ENCODE measurements around the gene LILRB5. TPM values are rescaled to one million over a fixed set of nuclear protein-coding genes. Genes with fewer than 3 reads are reported as not detected.
"Not testable (repeated sequence)": the region's sequence is repeated elsewhere in the genome, so short reads cannot be mapped to it uniquely, and the experiment has no call there.

The LILRB5 gene
- total RNA-seq, 1 donor from 2014 or later, result 7.7 TPM

DNA sequence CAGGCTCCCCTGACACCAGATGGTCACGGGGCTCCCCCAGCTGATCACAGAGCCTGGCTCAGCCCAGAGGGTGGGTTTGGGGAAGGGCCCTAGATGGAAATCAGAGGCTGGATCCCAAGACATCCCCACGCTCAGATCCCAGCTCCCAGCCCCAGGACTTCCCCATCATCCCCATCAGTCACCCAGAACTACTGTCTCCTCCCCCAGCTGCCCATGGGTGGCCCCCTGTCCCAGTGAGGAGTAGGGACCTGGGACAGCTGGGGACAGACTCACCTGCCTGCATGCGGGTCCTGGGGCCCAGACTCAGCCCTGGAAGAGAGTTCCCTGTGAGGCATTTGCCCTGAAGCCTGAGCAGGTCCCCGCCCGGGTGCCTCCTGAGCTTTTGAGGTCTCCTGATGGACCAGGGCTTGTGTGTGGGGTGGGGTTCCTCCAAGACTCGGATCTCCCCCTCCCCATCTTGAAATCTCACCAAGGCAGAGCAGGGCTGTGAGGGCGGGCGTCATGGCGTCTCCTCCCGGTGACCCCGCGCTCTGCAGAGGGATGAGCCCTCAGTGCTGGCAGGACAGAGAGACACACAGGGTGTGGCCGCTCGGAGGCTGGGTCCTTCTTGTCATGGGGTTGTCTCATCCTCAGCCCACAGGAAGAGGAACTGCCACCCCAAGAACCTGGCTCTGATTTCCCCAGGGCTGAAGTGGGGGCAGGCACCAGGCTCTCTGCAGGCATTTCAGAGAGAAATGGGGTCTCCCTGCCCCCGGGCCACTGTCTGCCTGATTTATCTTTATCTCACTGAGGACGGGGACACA lies 34.4 kb downstream of the LILRB5 start, which contains the start of gene LILRB3:
LILRB3 (minus strand) TSS at position 534 of the 803 bp plus-strand sequence; CDS start at position 503, 31 bp downstream.
- DNase-seq (peak; percentile 78), ATAC-seq (ENCODE audit: poor library complexity) (peak; percentile 81)
- intact Hi-C loops (cut with DNase I), result not testable (repeated sequence)

- ATAC-seq (ENCODE audit: poor library complexity); DNase-seq; intact Hi-C loops (cut with DNase I): not testable (repeated sequence)
Measured at GRCh38 chr19:54221947-54222346, 35.1 kb downstream of the LILRB5 start.

DNA sequence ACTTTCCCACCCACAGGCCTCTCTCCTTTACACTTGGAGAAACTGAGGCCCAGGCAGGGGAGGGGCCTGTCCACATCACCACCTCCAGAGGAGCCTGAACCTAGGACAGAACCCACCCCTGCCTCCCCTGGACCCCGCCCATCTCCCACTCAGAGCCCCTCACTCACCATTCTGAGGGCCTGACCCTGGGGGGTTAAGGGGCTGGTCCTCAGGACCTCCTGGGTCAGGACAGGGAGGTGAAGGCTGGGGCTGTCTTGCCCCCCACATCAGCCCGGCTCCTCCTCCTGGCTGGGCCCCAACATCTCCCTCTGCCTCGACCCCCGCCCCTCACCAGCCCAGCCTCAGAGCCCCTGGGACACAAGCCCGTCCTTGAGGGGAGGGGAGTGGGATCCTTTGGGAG lies 37.4 kb downstream of the LILRB5 start:
- intact Hi-C loops (cut with DNase I); ATAC-seq (ENCODE audit: poor library complexity); DNase-seq: not testable (repeated sequence)

DNA sequence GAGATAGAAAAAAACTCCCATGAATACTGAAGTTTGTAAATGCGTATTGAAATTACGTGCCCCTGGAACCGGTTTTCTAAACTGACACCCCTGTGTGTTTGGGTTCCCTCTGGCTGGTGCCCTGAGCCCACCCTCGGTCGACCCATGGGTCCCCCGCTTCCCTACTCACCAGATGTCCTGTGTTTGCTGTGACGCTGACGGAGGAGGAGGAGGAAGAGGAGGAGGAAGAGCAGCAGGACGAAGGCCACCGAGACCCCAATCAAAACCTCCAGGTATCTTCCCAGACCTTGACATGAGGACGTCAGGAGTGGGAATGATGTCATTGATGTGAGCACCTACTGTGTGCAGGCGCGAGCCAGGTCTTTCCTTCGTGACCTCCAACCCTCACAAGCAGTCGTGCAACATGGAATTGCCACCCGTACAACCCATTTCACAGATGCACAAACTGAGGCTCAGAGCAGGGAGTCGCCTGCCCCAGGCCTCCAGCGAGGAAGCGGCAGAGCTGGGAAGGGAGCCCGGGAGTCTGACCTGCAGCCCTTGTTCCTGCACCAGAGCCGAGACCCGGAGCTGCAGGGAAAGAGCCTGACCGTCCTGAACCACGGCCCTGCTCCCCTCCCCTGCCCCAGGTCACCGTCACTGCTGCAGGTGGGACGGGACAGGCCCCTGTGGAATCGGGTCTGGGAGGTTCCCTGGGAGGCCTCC lies 38.0 kb downstream of the LILRB5 start:
- ATAC-seq (ENCODE audit: poor library complexity) (no peak), DNase-seq (no peak)
- intact Hi-C loops (cut with DNase I), result no loop called here

- DNase-seq, result no peak
- intact Hi-C loops (cut with DNase I), result no loop called here
- ATAC-seq (ENCODE audit: poor library complexity), result no peak
Measured at GRCh38 chr19:54218259-54218658, 38.8 kb downstream of the LILRB5 start.

DNA sequence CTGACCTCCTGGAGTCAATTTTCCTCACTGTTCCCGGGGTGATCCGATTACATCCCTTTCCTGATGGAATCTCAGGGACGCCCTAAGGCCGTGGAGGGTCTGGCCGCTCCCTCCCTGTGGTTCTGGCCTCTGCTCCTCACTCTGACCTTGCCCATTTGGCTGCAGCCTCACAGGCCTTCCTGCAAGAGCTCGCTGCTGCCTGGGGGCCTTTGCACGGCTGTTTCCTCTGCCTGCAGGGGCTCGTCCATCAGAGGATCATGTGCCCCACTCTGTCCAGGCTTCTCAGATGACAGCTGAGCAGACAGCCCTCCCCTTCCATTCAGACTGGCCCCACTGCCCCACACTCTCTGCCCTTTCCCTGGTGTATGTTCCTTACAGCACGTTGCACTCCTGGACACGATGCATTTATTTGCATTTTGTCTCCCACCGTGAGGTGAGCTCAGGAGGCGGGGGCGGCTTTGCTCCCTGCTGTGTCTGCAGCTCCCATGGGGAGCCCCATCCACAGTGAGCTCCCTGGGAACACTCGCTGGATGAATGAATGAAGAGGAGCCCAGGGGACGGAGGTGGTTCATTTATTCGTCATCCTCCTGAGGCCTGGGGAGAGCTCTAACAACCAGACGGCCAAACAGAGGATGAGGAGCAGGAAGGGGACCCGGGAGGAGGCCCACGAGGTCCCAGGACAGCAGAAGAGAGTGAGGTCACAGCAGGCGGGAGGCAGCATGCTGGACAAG lies 39.4 kb downstream of the LILRB5 start:
- intact Hi-C loops (cut with DNase I); ATAC-seq (ENCODE audit: poor library complexity); DNase-seq: not testable (repeated sequence)

DNA sequence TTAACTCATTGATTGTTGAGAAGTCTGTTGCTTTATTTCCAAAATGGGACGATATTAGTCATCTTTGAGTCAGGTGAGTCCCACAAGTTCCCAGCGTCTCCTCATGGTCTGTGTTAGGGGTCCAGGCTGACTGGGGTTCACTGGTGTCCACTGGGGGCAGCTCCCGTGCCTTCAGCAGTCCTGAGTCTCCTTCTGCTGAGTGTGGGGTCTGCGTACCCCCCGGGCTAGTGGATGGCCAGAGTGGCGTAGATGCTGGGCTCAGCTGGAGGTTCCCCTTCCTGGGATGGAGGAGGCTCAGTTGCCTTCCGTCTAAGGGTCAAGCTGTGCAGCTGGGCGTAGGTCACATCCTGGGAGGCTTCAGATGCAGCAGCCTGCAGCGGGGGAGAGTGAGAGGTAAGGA lies 40.2 kb downstream of the LILRB5 start:
- intact Hi-C loops (cut with DNase I), result no loop called here
- ATAC-seq (ENCODE audit: poor library complexity), result no peak
- DNase-seq, result no peak

- ATAC-seq (ENCODE audit: poor library complexity); intact Hi-C loops (cut with DNase I); DNase-seq: not testable (repeated sequence)
Measured at GRCh38 chr19:54214734-54215133, 42.3 kb downstream of the LILRB5 start.

- ATAC-seq (ENCODE audit: poor library complexity); intact Hi-C loops (cut with DNase I); DNase-seq: not testable (repeated sequence)
Measured at GRCh38 chr19:54214217-54214616, 42.9 kb downstream of the LILRB5 start.

DNA sequence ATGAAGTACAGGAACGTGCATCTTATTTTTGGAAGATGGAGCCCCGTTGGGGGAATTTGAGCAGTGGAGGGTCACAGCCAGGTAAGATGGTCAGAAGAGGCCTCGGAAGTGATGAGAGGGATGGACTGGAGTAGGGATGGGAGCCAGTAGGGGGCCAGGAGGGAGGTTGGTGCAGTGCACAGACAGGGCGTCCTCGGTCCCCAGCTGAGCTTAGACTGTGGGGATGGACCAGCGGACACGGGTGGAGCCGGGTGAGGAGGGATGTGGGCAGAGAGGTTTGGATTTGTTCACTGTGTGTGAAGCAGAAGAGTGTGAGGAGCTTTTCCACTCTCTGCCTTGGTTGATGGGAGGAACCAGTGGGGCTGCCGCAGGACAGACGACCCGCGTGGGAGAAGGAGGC lies 45.8 kb downstream of the LILRB5 start:
- intact Hi-C loops (cut with DNase I), result no loop called here
- DNase-seq, result no peak
- ATAC-seq (ENCODE audit: poor library complexity), result no peak

- peak; percentile 89 for DNase-seq
- intact Hi-C loops (cut with DNase I), result no loop called here
- peak; percentile 65 for ATAC-seq (ENCODE audit: poor library complexity)
Measured at GRCh38 chr19:54209811-54210494, 47.1 kb downstream of the LILRB5 start.

GRCh38 chr19:54209058-54209810 lies 47.8 kb downstream of the LILRB5 start:
- peak; percentile 2 for ATAC-seq (ENCODE audit: poor library complexity)
- no peak for DNase-seq
- intact Hi-C loops (cut with DNase I), result no loop called here

DNA sequence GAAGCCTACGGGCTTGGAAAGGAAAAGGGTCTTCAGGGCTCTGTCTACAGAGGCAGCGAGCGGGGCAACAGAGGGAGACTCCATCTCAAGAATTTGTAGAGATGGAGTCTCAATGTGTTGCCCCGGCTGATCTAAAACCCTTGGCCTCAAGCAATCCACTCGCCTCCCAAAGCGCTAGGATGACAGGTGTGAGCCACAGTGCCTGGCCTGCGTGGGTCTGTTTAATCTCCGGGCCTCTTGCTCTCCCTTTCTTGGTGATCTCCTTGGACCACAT lies 48.4 kb downstream of the LILRB5 start:
- no peak for ATAC-seq (ENCODE audit: poor library complexity)
- no peak for DNase-seq
- intact Hi-C loops (cut with DNase I), result no loop called here

DNA sequence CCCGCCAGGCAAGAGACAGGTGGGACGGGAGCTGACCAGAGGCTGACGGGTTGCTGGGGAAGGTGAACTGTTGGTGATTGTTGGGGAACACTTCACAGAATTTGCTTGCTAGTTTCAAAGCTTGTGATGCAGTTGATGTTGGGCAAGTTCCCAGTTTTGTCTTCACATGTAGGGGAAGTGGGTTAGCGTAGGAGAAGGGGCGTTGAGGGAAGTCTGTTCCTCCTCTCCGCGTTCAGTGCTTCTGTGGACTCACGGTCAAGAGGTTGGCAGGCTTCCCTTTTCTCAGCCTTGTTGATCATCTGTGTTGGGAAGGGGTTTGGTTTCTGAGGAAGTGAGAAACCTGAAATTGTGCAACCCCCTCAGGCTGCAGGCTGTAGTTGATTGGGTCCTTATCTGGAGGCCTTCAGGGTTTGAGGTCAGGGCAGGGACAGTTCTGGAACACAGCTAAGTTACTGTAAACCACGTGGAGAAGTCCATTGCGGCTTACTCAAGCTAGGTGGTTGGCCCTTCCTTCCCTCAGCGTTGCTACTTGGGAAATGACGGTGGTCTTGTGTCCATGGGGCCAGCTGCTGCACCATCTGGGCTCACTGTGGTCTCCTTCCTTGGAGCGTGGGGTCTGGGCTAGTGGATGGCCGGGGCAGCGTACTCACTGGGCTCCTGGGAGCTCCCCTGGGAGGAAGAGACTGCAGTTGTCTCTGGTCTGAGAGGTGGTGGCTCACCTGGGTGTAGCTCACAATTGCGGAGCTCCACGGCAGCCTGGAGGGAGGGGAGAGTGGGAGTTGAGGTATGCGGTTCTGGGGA lies 48.9 kb downstream of the LILRB5 start:
- intact Hi-C loops (cut with DNase I), result no loop called here
- peak; percentile 70 for DNase-seq
- ATAC-seq (ENCODE audit: poor library complexity), result peak; percentile 57

DNA sequence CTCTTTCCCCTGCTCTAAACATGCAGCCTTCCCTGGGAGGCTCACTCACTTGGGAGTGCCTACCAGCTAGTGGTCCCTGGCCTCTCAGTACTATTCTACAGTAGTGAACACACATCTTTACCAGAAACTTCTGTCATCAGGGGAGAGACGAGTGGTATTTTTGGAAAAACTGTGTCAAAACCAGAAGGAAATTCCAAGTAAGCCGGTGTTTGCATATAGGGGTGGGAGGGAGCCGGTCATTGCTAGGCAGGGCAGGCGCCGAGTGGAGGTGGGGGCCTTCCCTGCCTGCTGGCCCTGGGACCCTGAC lies 49.4 kb downstream of the LILRB5 start:
- intact Hi-C loops (cut with DNase I), result no loop called here
- no peak for ATAC-seq (ENCODE audit: poor library complexity)
- no peak for DNase-seq

DNA sequence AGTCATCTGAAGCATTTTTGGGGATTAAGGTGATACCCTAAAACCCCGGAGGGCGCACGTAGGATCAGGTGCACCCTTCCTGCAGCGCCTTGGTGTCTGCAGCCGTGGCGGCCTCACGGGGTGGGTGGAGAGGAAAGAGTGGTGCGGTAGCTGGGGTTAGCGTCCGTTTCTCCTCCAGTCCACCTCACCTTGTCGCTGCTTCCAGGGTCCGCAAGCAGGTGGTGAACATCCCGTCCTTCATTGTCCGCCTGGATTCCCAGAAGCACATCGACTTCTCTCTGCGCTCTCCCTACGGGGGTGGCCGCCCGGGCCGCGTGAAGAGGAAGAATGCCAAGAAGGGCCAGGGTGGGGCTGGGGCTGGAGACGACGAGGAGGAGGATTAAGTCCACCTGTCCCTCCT lies 49.9 kb downstream of the LILRB5 start:
- DNase-seq; intact Hi-C loops (cut with DNase I); ATAC-seq (ENCODE audit: poor library complexity): not testable (repeated sequence)

- DNase-seq (no peak), ATAC-seq (ENCODE audit: poor library complexity) (no peak)
- intact Hi-C loops (cut with DNase I), result no loop called here
Measured at GRCh38 chr19:54206831-54207177, 50.3 kb downstream of the LILRB5 start.
